Amniotic epithelial cell (primary cell): ENCODE data around the gene ZNF614.
"Not testable (repeated sequence)": the region's sequence is repeated elsewhere in the genome, so short reads cannot be mapped to it uniquely, and the experiment has no call there.

ENCODE experiments used
- DNase-seq: peaks from one replicate; pipeline ENCODE4 v3.0.0-alpha.2; 2010; ENCODE audit warnings: low read depth

ZNF614 gene

GRCh38 chr19:52028027-52028779 lies at the start of gene ZNF614:
TSS of gene ZNF614 (minus strand) at chr19:52028379. CDS start at chr19:52025745, 2,634 bp downstream.
- peak; percentile 85 for DNase-seq

- DNase-seq = peak; percentile 80
These were observed 42.3 kb upstream of the ZNF614 start for GRCh38 chr19:52070496-52070895.

GRCh38 chr19:52069653-52070052 lies 41.5 kb upstream of the ZNF614 start:
- DNase-seq = no peak

- no peak for DNase-seq
These were observed 38.2 kb upstream of the ZNF614 start for GRCh38 chr19:52066258-52066863.

GRCh38 chr19:52065399-52065798 lies 37.2 kb upstream of the ZNF614 start:
- no peak for DNase-seq

- DNase-seq = not testable (repeated sequence)
These were observed 28.3 kb upstream of the ZNF614 start for GRCh38 chr19:52056480-52056879.

GRCh38 chr19:52051736-52052135 lies 23.6 kb upstream of the ZNF614 start:
- DNase-seq = not testable (repeated sequence)

GRCh38 chr19:52048555-52049501 lies 20.6 kb upstream of the ZNF614 start, which contains the start of gene ZNF432:
TSS of gene ZNF432 (minus strand) at chr19:52048838. CDS start at chr19:52046868, 1,970 bp downstream.
- peak; percentile 95 for DNase-seq

- DNase-seq = no peak
These were observed 11.0 kb upstream of the ZNF614 start for GRCh38 chr19:52039169-52039568.

GRCh38 chr19:52034051-52034728 lies 6.0 kb upstream of the ZNF614 start:
- peak; percentile 41 for DNase-seq

- DNase-seq = no peak
These were observed 573 bp upstream of the ZNF614 start for GRCh38 chr19:52028780-52029123.

- DNase-seq = not testable (repeated sequence)
These were observed 1.8 kb downstream of the ZNF614 start for GRCh38 chr19:52026255-52026990.

- not testable (repeated sequence) for DNase-seq
These were observed 3.7 kb downstream of the ZNF614 start for GRCh38 chr19:52024478-52024877.

GRCh38 chr19:52022193-52022592 lies 6.0 kb downstream of the ZNF614 start:
- no peak for DNase-seq

GRCh38 chr19:52020506-52020905 lies 7.7 kb downstream of the ZNF614 start:
- DNase-seq = no peak

GRCh38 chr19:52010674-52011073 lies 17.5 kb downstream of the ZNF614 start:
- no peak for DNase-seq

GRCh38 chr19:52007806-52008557 lies 20.2 kb downstream of the ZNF614 start, which contains the start of gene ZNF615:
TSS of gene ZNF615 (minus strand) at chr19:52008211. CDS start at chr19:52003711, 4,500 bp downstream.
- peak; percentile 79 for DNase-seq

GRCh38 chr19:52007451-52007805 lies 20.8 kb downstream of the ZNF614 start:
- no peak for DNase-seq

- DNase-seq = peak; percentile 16
These were observed 34.0 kb downstream of the ZNF614 start for GRCh38 chr19:51994048-51994644.

GRCh38 chr19:51993422-51993821 lies 34.8 kb downstream of the ZNF614 start:
- no peak for DNase-seq
